Measurements from ENCODE around the gene MMP13. TPM values are rescaled to one million over a fixed set of nuclear protein-coding genes. Genes with fewer than 3 reads are reported as not detected.

Gene MMP13
- total RNA-seq, 1 experiment from 2014 or later, result not detected

DNA sequence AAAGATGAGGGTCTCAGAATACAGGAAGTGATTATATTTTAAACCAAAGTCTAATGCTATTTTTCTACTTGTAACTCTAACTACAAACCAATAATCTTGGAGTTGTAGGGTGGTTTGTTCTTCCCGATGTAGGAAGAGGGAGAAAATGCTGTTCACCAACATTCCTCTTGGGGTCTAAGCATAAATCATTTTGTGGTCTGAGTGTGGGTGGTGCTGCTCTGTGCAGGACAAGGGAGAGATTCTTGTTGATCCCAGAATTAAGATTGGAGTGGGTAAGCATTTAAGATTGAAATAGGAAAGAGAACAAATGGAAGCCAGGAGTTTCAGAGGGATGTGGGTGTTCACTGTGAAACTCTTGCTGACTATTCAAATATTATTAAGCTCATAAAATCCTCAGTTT lies 38.6 kb upstream of the MMP13 start:
- H3K9me3 Mint-ChIP-seq, result no peaks in the 10 kb centered on the region
- H2BK120ac ChIP-seq (ENCODE audit: low read depth, low read length, poor library complexity, severe bottlenecking), result no peak overlapping the region
- no CpG with 5 or more reads among the region's 1 CpG for WGBS (ENCODE audit: extremely low coverage, insufficient read length, low lambda C conversion rate)
- H2BK12ac ChIP-seq (ENCODE audit: insufficient read length, low read depth, low read length), result no peak overlapping the region
- no peak overlapping the region for H4K8ac ChIP-seq (replicated peaks; ENCODE audit: insufficient read length, low read depth, low read length)
- no peaks in the 10 kb centered on the region; the same call in 1 of the 2 replicates for H3K27me3 Mint-ChIP-seq (ENCODE audit: low read depth)
- H3K23ac ChIP-seq (ENCODE audit: insufficient read length, low read depth, low read length), result no peak overlapping the region
- H4K5ac ChIP-seq (ENCODE audit: insufficient read length, low read depth, low read length), result no peak overlapping the region
- H2AK5ac ChIP-seq (ENCODE audit: insufficient read length, low read length), result no peak overlapping the region
- no peak overlapping the region for H4K91ac ChIP-seq (ENCODE audit: insufficient read length, low read depth, low read length)
- H3K14ac ChIP-seq (ENCODE audit: insufficient read depth, low read length), result no peak overlapping the region
- no peaks in the 10 kb centered on the region for H3K79me2 ChIP-seq (ENCODE audit: insufficient read depth, low read length)
- H3K9me3 ChIP-seq (ENCODE audit: control insufficient read depth, low read depth, low read length), result no peaks in the 10 kb centered on the region
- H3K36me3 Mint-ChIP-seq (ENCODE audit: insufficient read depth in 1 of 3, low read depth in 3 of 3), result no peaks in the 10 kb centered on the region
- H3K56ac ChIP-seq (ENCODE audit: insufficient read length, low read depth, low read length), result no peak overlapping the region
- no peaks in the 10 kb centered on the region; the same call in 1 of the 2 replicates for H3K4me1 ChIP-seq (ENCODE audit: insufficient read depth, low read length)
- H3K27ac ChIP-seq (ENCODE audit: insufficient read length, low read depth, low read length), result no peak overlapping the region
- no peaks in the 10 kb centered on the region for H3K79me1 ChIP-seq (ENCODE audit: insufficient read depth, low read depth, low read length, poor library complexity, severe bottlenecking)
- H3K23me2 ChIP-seq (ENCODE audit: insufficient read length, low read depth, low read length, poor library complexity, severe bottlenecking), result no peaks in the 10 kb centered on the region
- H3K9ac ChIP-seq (ENCODE audit: extremely low read depth, insufficient read length, low read length), result no peak overlapping the region
- H2AFZ ChIP-seq (ENCODE audit: low read length), result no peak overlapping the region
- H2BK15ac ChIP-seq (ENCODE audit: low read depth, low read length), result no peak overlapping the region
- DNase-seq, result no peak
- no peak overlapping the region for H3T11ph ChIP-seq (ENCODE audit: low read length)
- H2BK20ac ChIP-seq (ENCODE audit: low read depth, low read length, poor library complexity, severe bottlenecking), result no peak overlapping the region
- H3K4me2 ChIP-seq (ENCODE audit: insufficient read depth, insufficient read length, low read length), result no peak overlapping the region
- peaks cover 0 to 6% of the 10 kb centered on the region in 2 experiments; a peak in 2 of 4 replicates for H3K4me1 Mint-ChIP-seq
- H3K4me3 Mint-ChIP-seq, result no peak overlapping the region
- H3K4ac ChIP-seq (ENCODE audit: low read depth, low read length), result no peak overlapping the region
- no peaks in the 10 kb centered on the region for H4K20me1 ChIP-seq (ENCODE audit: control insufficient read depth, insufficient read depth, insufficient read length)
- TF ChIP-seq, protein P1, sequence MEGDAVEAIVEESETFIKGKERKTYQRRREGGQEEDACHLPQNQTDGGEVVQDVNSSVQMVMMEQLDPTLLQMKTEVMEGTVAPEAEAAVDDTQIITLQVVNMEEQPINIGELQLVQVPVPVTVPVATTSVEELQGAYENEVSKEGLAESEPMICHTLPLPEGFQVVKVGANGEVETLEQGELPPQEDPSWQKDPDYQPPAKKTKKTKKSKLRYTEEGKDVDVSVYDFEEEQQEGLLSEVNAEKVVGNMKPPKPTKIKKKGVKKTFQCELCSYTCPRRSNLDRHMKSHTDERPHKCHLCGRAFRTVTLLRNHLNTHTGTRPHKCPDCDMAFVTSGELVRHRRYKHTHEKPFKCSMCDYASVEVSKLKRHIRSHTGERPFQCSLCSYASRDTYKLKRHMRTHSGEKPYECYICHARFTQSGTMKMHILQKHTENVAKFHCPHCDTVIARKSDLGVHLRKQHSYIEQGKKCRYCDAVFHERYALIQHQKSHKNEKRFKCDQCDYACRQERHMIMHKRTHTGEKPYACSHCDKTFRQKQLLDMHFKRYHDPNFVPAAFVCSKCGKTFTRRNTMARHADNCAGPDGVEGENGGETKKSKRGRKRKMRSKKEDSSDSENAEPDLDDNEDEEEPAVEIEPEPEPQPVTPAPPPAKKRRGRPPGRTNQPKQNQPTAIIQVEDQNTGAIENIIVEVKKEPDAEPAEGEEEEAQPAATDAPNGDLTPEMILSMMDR (conservative IDR thresholded peaks at IDR 0.05), result no peak
- no peak overlapping the region for H2BK5ac ChIP-seq (ENCODE audit: insufficient read length, low read length)
- no peaks in the 10 kb centered on the region for H3K27me3 ChIP-seq (ENCODE audit: insufficient read depth, low read length)
- H3K27ac Mint-ChIP-seq, result no peak overlapping the region
- H3K18ac ChIP-seq (ENCODE audit: insufficient read length, low read depth, low read length), result no peak overlapping the region

Measured in H9 (cell line).